HG03135 (cell line): Measurements from ENCODE around the gene SCARB2.
A peak's percentile ranks its signal among the peaks of the same experiment; 100 is the strongest.
"Not testable (repeated sequence)": the region's sequence is repeated elsewhere in the genome, so short reads cannot be mapped to it uniquely, and the experiment has no call there.

Experiments used
- ATAC-seq: cut with Tn5 transposase; IDR thresholded peaks from one replicate; pipeline ENCODE4 v1.9.1; 2021; ENCODE audit warnings: mild to moderate bottlenecking, moderate library complexity; ENCODE audit not compliant: unreplicated experiment

The SCARB2 gene

GRCh38 chr4:76213415-76214176, at the start of gene SCARB2:
Gene SCARB2, minus strand, starts transcription at chr4:76213824. Its CDS starts 281 bp downstream, at chr4:76213543.
- peak; percentile 69 for ATAC-seq

- ATAC-seq, result no peak
Observed at GRCh38 chr4:76260571-76260970, 46.9 kb upstream of the SCARB2 start.

GRCh38 chr4:76257824-76258223, 44.2 kb upstream of the SCARB2 start:
- ATAC-seq, result no peak

- no peak for ATAC-seq
Observed at GRCh38 chr4:76256968-76257367, 43.3 kb upstream of the SCARB2 start.

GRCh38 chr4:76256032-76256431, 42.4 kb upstream of the SCARB2 start:
- no peak for ATAC-seq

GRCh38 chr4:76253511-76253910, 39.9 kb upstream of the SCARB2 start:
- ATAC-seq, result no peak

- ATAC-seq, result no peak
Observed at GRCh38 chr4:76252271-76252653, 38.6 kb upstream of the SCARB2 start.

GRCh38 chr4:76251441-76252270, 38.0 kb upstream of the SCARB2 start, which contains the start of gene FAM47E:
Gene FAM47E, plus strand, starts transcription at chr4:76251721. Its CDS starts 26 bp downstream, at chr4:76251747.
- no peak for ATAC-seq

GRCh38 chr4:76250962-76251361, 37.3 kb upstream of the SCARB2 start:
- ATAC-seq, result no peak

- ATAC-seq, result no peak
Observed at GRCh38 chr4:76246852-76247251, 33.2 kb upstream of the SCARB2 start.

GRCh38 chr4:76246025-76246424, 32.4 kb upstream of the SCARB2 start:
- no peak for ATAC-seq

GRCh38 chr4:76243877-76244276, 30.3 kb upstream of the SCARB2 start:
- ATAC-seq, result not testable (repeated sequence)

- no peak for ATAC-seq
Observed at GRCh38 chr4:76240236-76240635, 26.6 kb upstream of the SCARB2 start.

- ATAC-seq, result no peak
Observed at GRCh38 chr4:76238701-76239100, 25.1 kb upstream of the SCARB2 start.

GRCh38 chr4:76238236-76238635, 24.6 kb upstream of the SCARB2 start:
- ATAC-seq, result no peak

GRCh38 chr4:76235915-76236314, 22.3 kb upstream of the SCARB2 start:
- ATAC-seq, result no peak

- ATAC-seq, result no peak
Observed at GRCh38 chr4:76235407-76235806, 21.8 kb upstream of the SCARB2 start.

- ATAC-seq, result no peak
Observed at GRCh38 chr4:76234679-76235044, 21.0 kb upstream of the SCARB2 start.

GRCh38 chr4:76233967-76234678, 20.5 kb upstream of the SCARB2 start:
- ATAC-seq, result no peak

- ATAC-seq, result no peak
Observed at GRCh38 chr4:76233529-76233928, 19.9 kb upstream of the SCARB2 start.

GRCh38 chr4:76233083-76233482, 19.5 kb upstream of the SCARB2 start:
- no peak for ATAC-seq
